Measurements from ENCODE around the gene KIR2DL1.

GRCh38 chr19:54806516-54806838, 36.9 kb downstream of the KIR2DL1 start:
- TF ChIP-seq POLR2AphosphoS5 (IDR thresholded peaks at IDR 0.05; ENCODE audit: low read depth, low read length) (no peak), REST (IDR thresholded peaks at IDR 0.05; ENCODE audit: insufficient read depth in 1 of 2, low read depth in 2 of 2, low read length in 2 of 2) (no peak), FOXP2 (optimal IDR thresholded peaks at IDR 0.05; ENCODE audit: borderline replicate concordance, extremely low read depth, extremely low read length, insufficient read depth) (no peak)

All from PFSK-1 (cell line).